Keratinocyte (primary cell): ENCODE results near the gene GPRC6A. TPM values are rescaled to one million over a fixed set of nuclear protein-coding genes. Genes with fewer than 3 reads are reported as not detected.

ENCODE experiments used
- DNase-seq: peaks from one replicate; pipeline ENCODE4 v3.0.0-alpha.2; 2011; ENCODE audit warnings: low read depth, missing footprints, low spot score
- FAIRE-seq: peaks from 2 replicates; lab custom pipeline; 2011; peaks lifted over from hg19 to GRCh38; lab: Jason Lieb, UNC
- H2AFZ ChIP-seq: 2 replicates; pipeline ENCODE4 v1.6.0; 2012; ENCODE audit warnings: low read length, control low read depth, inconsistent platforms; ENCODE audit not compliant: control insufficient read depth
- H3K27ac ChIP-seq: 2 replicates; pipeline ENCODE4 v1.5.1; 2011; ENCODE audit warnings: low read length; ENCODE audit not compliant: control insufficient read depth, insufficient read depth
- H3K27me3 ChIP-seq: 3 replicates; pipeline ENCODE4 v1.6.0; 2011; ENCODE audit warnings: low read length; ENCODE audit not compliant: control insufficient read depth, insufficient read depth; ENCODE audit errors: extremely low read depth
- H3K36me3 ChIP-seq, 2 experiments: 2 replicates in 1 of 2; 3 replicates in 1 of 2; pipeline ENCODE4 v1.5.1; 2011; ENCODE audit warnings: low read length in 2 of 2, mild to moderate bottlenecking in 1 of 2; ENCODE audit not compliant: control insufficient read depth in 2 of 2, insufficient read depth in 2 of 2; ENCODE audit errors: extremely low read depth in 1 of 2
- H3K4me1 ChIP-seq: 3 replicates; pipeline ENCODE4 v1.5.1; 2011; ENCODE audit warnings: low read length; ENCODE audit not compliant: control insufficient read depth, insufficient read depth; ENCODE audit errors: extremely low read depth
- H3K4me2 ChIP-seq: 3 replicates; pipeline ENCODE4 v1.6.0; 2011; ENCODE audit warnings: low read depth, low read length; ENCODE audit not compliant: control insufficient read depth, insufficient read depth; ENCODE audit errors: extremely low read depth
- H3K4me3 ChIP-seq, 3 experiments: fragments of 200-600 bp in 1 of 3; sonication (generic) in 1 of 3; 2 replicates in 2 of 3; 3 replicates in 1 of 3; pipeline ENCODE4 v1.5.1; 2011 to 2016; ENCODE audit warnings: low read length in 3 of 3, mild to moderate bottlenecking in 3 of 3, control low read depth in 2 of 3, inconsistent platforms in 1 of 3, low read depth in 1 of 3, mixed read lengths in 1 of 3, mixed run types in 1 of 3, moderate library complexity in 1 of 3; ENCODE audit not compliant: control insufficient read depth in 2 of 3, insufficient read depth in 2 of 3; ENCODE audit errors: extremely low read depth in 1 of 3
- H3K79me2 ChIP-seq: 2 replicates; pipeline ENCODE4 v1.6.0; 2012; ENCODE audit warnings: low read length; ENCODE audit not compliant: control insufficient read depth, insufficient read depth
- H3K9ac ChIP-seq: 3 replicates; pipeline ENCODE4 v1.6.0; 2011; ENCODE audit warnings: low read length; ENCODE audit not compliant: control insufficient read depth, insufficient read depth; ENCODE audit errors: extremely low read depth
- H3K9me1 ChIP-seq: 3 replicates; pipeline ENCODE4 v1.6.0; 2011; ENCODE audit warnings: low read length; ENCODE audit not compliant: control insufficient read depth, insufficient read depth; ENCODE audit errors: extremely low read depth
- H3K9me3 ChIP-seq: 2 replicates; pipeline ENCODE4 v1.5.1; 2012; ENCODE audit warnings: low read depth, low read length; ENCODE audit not compliant: control insufficient read depth
- H4K20me1 ChIP-seq: 3 replicates; pipeline ENCODE4 v1.6.0; 2011; ENCODE audit warnings: low read length; ENCODE audit not compliant: control insufficient read depth, insufficient read depth; ENCODE audit errors: extremely low read depth
- EZH2 ChIP-seq: IDR thresholded peaks from one replicate; pipeline ENCODE4 v1.6.1; 2012; ENCODE audit warnings: inconsistent platforms, mild to moderate bottlenecking, low read length, moderate library complexity
- dilution Hi-C: fragments of 300-500 bp; cut with MboI; formaldehyde crosslinking; loops from one replicate; pipeline ENCODE4 v1.7.0; 2020; ENCODE audit warnings: low sequenced_read_pairs; ENCODE audit not compliant: extremely low pct_ligation_motif_present
- polyA plus RNA-seq, 5 experiments: library from polyadenylated mRNA; depleted of rRNA in 3 of 5; stranded (reverse) in 3 of 5; stranded (forward) in 1 of 5; unstranded in 1 of 5; fragments of >200 nt; gene quantifications; 1 replicate in 1 of 5; 2 replicates in 3 of 5; 3 replicates in 1 of 5; pipeline versions ENCODE4 v1.2.1 to v1.2.3, GENCODE V29; 2011 to 2012; ENCODE audit warnings: missing spikeins in 2 of 5, low read depth in 1 of 5, low replicate concordance in 1 of 5
- TF ChIP-seq, protein P1 (sequence below), 3 experiments: IDR thresholded peaks in 1 of 3; conservative IDR thresholded peaks in 1 of 3; optimal IDR thresholded peaks in 1 of 3; 2 replicates in 2 of 3; 3 replicates in 1 of 3; pipeline versions ENCODE3 to v1.5.1; 2011; ENCODE audit warnings: low read length in 3 of 3, mild to moderate bottlenecking in 3 of 3, moderate library complexity in 2 of 3, control low read depth in 1 of 3, inconsistent platforms in 1 of 3; ENCODE audit not compliant: insufficient read depth in 2 of 3; ENCODE audit errors: extremely low read depth in 1 of 3

GPRC6A gene
- polyA plus RNA-seq, 1 donor (not counting 4 experiments of a cell fraction or from before 2014, with no cell fraction given) = not detected

DNA sequence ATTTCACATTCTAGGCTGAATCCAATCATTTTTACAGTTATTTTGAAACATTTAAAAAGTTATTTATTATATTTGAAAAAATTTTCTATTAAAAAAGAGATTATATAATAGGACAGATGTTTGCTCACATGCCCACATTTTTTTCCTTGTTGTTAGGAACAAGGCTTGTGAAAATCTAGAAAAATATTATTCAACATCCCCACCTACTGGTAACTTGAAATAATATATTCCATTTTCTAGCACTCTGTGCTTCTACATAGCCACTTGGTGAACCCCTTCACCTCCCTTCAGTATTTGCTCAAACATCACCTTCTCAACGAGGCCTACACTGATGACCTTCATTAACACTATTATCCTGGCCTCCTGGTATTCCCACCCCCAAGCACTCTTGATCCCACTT lies 18.3 kb upstream of the GPRC6A start:
- H3K36me3 ChIP-seq = no peaks in the 10 kb centered on the region
- FAIRE-seq = no peak
- no peak overlapping the region for H3K27ac ChIP-seq
- H3K9ac ChIP-seq = no peak overlapping the region
- H3K79me2 ChIP-seq = no peaks in the 10 kb centered on the region
- no peak for DNase-seq
- no peaks in the 10 kb centered on the region for H3K27me3 ChIP-seq
- H3K4me3 ChIP-seq = no peak overlapping the region
- H2AFZ ChIP-seq = no peak overlapping the region
- H4K20me1 ChIP-seq = no peaks in the 10 kb centered on the region
- H3K9me3 ChIP-seq = no peaks in the 10 kb centered on the region
- H3K4me1 ChIP-seq = no peaks in the 10 kb centered on the region
- H3K9me1 ChIP-seq = no peaks in the 10 kb centered on the region
- no peak overlapping the region for H3K4me2 ChIP-seq
- TF ChIP-seq, protein P1, sequence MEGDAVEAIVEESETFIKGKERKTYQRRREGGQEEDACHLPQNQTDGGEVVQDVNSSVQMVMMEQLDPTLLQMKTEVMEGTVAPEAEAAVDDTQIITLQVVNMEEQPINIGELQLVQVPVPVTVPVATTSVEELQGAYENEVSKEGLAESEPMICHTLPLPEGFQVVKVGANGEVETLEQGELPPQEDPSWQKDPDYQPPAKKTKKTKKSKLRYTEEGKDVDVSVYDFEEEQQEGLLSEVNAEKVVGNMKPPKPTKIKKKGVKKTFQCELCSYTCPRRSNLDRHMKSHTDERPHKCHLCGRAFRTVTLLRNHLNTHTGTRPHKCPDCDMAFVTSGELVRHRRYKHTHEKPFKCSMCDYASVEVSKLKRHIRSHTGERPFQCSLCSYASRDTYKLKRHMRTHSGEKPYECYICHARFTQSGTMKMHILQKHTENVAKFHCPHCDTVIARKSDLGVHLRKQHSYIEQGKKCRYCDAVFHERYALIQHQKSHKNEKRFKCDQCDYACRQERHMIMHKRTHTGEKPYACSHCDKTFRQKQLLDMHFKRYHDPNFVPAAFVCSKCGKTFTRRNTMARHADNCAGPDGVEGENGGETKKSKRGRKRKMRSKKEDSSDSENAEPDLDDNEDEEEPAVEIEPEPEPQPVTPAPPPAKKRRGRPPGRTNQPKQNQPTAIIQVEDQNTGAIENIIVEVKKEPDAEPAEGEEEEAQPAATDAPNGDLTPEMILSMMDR (optimal IDR thresholded peaks at IDR 0.05 in 1 of 3, IDR thresholded peaks at IDR 0.05 in 1 of 3, conservative IDR thresholded peaks at IDR 0.05 in 1 of 3; ENCODE audit: extremely low read depth in 1 of 3, insufficient read depth in 2 of 3, low read length in 3 of 3) = no peak
- TF ChIP-seq EZH2 = no peak
- dilution Hi-C loops = no loop called here

DNA sequence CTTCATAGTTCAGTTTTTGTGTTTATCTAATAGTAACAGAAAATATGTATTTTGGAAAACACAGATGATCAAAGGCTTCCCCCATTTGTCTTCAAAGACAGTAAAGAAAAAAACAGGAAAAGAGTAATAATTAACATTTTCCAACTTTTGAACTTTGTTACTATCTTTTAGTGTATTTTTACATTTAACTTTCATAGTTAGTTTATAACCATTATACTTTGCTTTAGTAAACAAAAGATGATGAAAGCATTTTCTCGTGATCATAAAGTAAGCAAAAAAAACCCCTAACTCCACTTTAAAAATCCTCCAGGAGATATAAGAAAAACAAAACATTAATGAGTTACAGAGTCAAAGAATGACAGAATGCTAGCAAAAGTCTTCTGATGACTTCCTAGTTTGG lies 13.6 kb upstream of the GPRC6A start:
- Histone ChIP-seq H3K4me3 (no peak overlapping the region), H3K9me1 (no peaks in the 10 kb centered on the region), H2AFZ (no peak overlapping the region), H3K27ac (no peak overlapping the region), H3K79me2 (no peaks in the 10 kb centered on the region), H3K9ac (no peak overlapping the region), H3K36me3 (no peaks in the 10 kb centered on the region), H3K4me1 (no peaks in the 10 kb centered on the region), H3K27me3 (no peaks in the 10 kb centered on the region), H3K4me2 (no peak overlapping the region), H4K20me1 (no peaks in the 10 kb centered on the region), H3K9me3 (no peaks in the 10 kb centered on the region)
- DNase-seq = no peak
- no peak for FAIRE-seq
- TF ChIP-seq, protein P1 (optimal IDR thresholded peaks at IDR 0.05 in 1 of 3, IDR thresholded peaks at IDR 0.05 in 1 of 3, conservative IDR thresholded peaks at IDR 0.05 in 1 of 3; ENCODE audit: extremely low read depth in 1 of 3, insufficient read depth in 2 of 3, low read length in 3 of 3) = no peak
- TF ChIP-seq EZH2 = no peak
- dilution Hi-C loops = no loop called here
